IgD-negative memory B cell (primary cell): ENCODE data around the gene MAPKAP1. TPM values are rescaled to one million over a fixed set of nuclear protein-coding genes. Genes with fewer than 3 reads are reported as not detected.

Experiments used
- H3K27ac Mint-ChIP-seq, 3 donors: one replicate each; pipeline ENCODE4 v1.8.0; 2020 to 2022; ENCODE audit warnings: mild to moderate bottlenecking in 3 of 3, mixed read lengths in 3 of 3, moderate library complexity in 1 of 3
- H3K27me3 Mint-ChIP-seq: one replicate; pipeline ENCODE4 v1.8.0; 2021; ENCODE audit warnings: mixed read lengths
- H3K36me3 Mint-ChIP-seq: one replicate; pipeline ENCODE4 v1.8.0; 2020; ENCODE audit warnings: mild to moderate bottlenecking, mixed read lengths
- H3K4me1 Mint-ChIP-seq, 3 donors: one replicate each; pipeline ENCODE4 v1.8.0; 2020 to 2022; ENCODE audit warnings: mixed read lengths in 3 of 3, mild to moderate bottlenecking in 1 of 3
- H3K4me3 Mint-ChIP-seq, 4 donors: one replicate each; pipeline ENCODE4 v1.8.0; 2020 to 2022; ENCODE audit warnings: mild to moderate bottlenecking in 4 of 4, mixed read lengths in 4 of 4, moderate library complexity in 3 of 4
- H3K9me3 Mint-ChIP-seq, 3 donors: one replicate each; pipeline ENCODE4 v1.8.0; 2020 to 2021; ENCODE audit warnings: mixed read lengths in 3 of 3, mild to moderate bottlenecking in 1 of 3
- polyA plus RNA-seq: library from polyadenylated mRNA; unstranded; fragments of 300-500 nt; fragmentation: Illumina TruSeq; gene quantifications from one replicate; pipeline ENCODE4 v1.2.3, GENCODE V29; 2021

The MAPKAP1 gene
- polyA plus RNA-seq, 1 donor from 2014 or later: 74.7 TPM

DNA sequence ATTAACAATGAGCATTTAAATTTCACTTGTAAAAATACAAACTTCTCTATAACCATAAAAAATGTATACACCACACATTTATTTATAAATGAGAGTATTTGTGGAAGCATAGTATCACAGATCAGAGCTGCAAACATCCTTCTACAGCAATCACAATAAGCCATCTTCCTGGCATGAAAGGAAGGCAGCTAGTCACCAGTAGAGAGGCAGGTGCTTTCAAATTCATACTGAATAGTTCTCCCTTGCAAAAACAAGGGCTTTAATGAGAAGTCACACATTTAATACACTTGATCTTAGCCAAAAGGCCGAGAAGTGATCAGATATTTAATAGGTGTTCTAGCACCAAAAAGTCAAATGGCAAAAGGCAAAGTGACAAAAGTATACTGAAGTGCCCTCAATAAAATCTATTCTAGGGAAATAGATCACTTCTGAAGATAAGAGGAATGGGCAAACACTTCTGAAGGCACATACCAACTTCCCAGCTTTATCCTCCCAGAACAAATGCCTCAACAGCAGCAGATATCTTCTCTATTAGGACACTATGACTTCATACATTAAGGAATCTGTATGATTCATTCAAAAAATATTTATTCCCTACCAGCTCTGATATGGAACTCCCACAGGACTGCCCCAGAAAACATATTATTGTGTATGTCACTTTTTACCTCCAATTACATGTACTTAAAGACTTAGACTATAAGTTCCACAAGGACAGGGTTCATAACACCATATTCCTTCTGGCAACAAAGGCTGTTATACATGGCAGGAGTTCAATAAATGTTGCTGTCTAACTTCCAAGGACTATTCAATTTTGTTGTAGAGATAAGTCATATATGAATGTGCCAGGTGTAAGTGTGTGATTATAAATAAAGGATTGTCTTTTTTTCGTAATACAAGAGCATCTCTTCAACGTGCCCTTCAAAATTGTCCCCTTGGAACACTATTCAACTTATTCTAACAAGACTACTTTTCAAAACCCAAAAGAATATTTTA, 31.7 kb downstream of the MAPKAP1 start:
- Mint-ChIP-seq H3K4me3 (no peak overlapping the region), H3K36me3 (peaks cover 7% of the 10 kb centered on the region), H3K27ac (no peak overlapping the region), H3K27me3 (no peaks in the 10 kb centered on the region), H3K4me1 (peaks cover 8 to 17% (median 11%) of the 10 kb centered on the region in 3 donors), H3K9me3 (no peaks in the 10 kb centered on the region)

DNA sequence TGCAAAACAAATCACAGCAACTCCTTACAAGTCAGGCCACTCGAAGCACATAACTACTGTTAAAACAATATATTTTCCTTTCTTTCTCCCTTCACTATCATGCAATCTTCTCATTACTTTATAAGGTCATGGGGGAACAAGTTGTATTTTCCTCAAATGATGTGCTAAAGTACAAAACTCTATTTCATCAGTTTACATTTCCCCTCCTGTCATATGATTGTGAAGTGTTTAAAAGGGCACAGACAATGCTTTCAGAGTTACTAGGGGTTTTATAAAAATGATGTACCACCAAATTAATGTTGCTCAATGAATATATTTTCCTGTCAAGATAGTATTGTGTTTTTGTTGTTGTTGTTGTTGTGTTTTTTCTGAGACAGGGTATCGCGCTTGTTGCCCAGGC, 34.1 kb downstream of the MAPKAP1 start:
- no peaks in the 10 kb centered on the region for H3K27me3 Mint-ChIP-seq
- peak overlapping the region in 1 of 3 donors; percentile 8 for H3K27ac Mint-ChIP-seq
- H3K4me3 Mint-ChIP-seq: no peak overlapping the region
- no peaks in the 10 kb centered on the region for H3K9me3 Mint-ChIP-seq
- H3K36me3 Mint-ChIP-seq: peaks cover 8% of the 10 kb centered on the region
- peaks cover 5 to 17% (median 7%) of the 10 kb centered on the region in 3 donors for H3K4me1 Mint-ChIP-seq

DNA sequence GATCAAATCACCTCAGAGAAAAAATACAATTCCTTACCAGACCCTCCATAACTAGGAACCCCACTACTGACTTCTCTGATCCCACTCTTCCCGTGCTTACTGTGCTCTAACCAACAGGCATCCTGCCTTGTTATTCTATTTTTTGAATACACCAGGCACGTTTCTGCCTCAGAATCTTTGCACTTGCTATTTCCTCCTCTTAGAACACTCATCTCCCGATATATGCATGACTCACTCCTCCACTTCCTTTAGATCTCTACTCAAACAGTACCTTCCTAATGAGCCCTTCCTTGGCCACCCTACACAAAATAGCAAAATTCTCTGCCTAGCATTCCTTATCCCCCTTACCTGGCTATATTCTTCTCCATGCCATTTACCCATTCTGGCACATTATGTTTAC, 43.9 kb downstream of the MAPKAP1 start:
- peak overlapping the region in 1 of 4 donors; percentile 7 for H3K4me3 Mint-ChIP-seq
- H3K27ac Mint-ChIP-seq: peak overlapping the region in 1 of 3 donors; percentile 24
- H3K36me3 Mint-ChIP-seq: peaks cover 5% of the 10 kb centered on the region
- no peaks in the 10 kb centered on the region for H3K27me3 Mint-ChIP-seq
- H3K9me3 Mint-ChIP-seq: no peaks in the 10 kb centered on the region
- peaks cover 4 to 11% (median 5%) of the 10 kb centered on the region in 3 donors for H3K4me1 Mint-ChIP-seq

DNA sequence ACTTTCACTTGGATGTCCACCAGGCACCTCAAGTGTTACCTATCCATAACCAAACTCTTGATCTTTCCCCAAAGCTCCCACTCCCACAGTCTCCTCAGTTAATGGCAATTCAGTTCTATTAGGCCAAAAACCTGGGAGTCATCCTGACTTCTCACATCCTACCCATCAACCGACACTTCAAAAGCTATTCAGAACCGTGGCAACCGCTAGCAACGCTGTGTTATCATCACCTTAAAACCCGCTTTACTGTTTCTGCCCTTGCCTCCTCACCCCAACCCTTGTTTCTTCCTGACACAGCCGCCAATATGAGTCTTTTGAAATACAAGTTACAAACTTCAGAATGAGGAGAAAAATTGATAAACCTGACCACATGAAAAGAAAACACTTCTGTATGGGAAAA, 46.5 kb downstream of the MAPKAP1 start:
- Mint-ChIP-seq H3K36me3 (peaks cover 7% of the 10 kb centered on the region), H3K9me3 (no peaks in the 10 kb centered on the region), H3K4me3 (no peak overlapping the region), H3K4me1 (peaks cover 4 to 11% (median 7%) of the 10 kb centered on the region in 3 donors), H3K27me3 (no peaks in the 10 kb centered on the region), H3K27ac (no peak overlapping the region)

DNA sequence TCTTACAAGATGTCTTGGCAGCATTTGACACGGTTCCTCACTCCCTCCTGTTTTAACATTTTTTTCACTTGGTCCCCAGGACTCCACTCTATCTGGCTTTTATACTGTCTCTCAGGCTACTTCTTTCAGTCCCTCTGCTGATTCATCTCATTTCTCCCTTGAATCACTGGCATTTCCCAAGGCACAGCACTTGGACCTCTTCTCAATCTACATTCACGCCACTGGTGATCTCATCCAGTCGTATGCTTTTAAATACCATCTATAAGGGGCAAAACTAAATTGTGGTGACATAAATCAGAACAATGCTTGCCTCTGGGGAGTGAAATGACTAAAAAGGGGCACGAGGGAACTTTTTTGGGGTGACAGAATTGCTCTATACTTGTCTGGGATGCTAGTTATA, 47.1 kb downstream of the MAPKAP1 start:
- Mint-ChIP-seq H3K4me1 (peaks cover 4 to 7% (median 7%) of the 10 kb centered on the region in 3 donors), H3K27me3 (no peaks in the 10 kb centered on the region), H3K36me3 (peaks cover 3% of the 10 kb centered on the region), H3K4me3 (no peak overlapping the region), H3K27ac (no peak overlapping the region), H3K9me3 (no peaks in the 10 kb centered on the region)

DNA sequence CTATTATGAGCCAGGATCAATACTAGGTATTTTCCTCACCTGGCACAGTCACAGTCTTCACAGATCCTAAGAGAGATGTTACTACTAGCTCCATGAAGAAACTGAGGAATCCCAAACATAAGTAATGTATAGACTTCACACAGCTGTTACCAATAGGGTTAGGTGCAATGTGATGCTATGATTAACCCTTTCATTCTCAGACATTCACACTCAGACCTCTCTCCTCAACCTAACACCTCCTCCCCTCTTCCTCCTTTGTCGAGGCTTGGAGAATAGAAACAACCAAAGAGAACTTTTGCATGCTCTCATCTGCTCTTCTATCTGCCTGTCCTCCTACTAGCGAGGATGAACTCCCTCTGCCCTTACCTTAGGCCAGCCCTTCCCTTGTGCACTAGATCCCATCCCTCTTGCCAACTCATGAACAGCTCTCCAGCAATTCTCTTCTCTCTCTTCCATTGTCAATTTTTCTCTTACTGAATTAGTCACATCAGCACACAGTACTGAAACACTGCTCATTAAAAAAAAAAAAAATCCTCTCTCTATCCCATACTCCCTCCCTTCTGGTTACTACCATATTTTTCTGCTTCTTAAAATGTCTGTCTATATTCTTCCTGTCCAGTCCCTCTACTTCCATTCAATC, 47.7 kb downstream of the MAPKAP1 start:
- H3K27ac Mint-ChIP-seq: no peak overlapping the region
- no peak overlapping the region for H3K4me3 Mint-ChIP-seq
- H3K9me3 Mint-ChIP-seq: no peaks in the 10 kb centered on the region
- peaks cover 3% of the 10 kb centered on the region for H3K36me3 Mint-ChIP-seq
- H3K4me1 Mint-ChIP-seq: peaks cover 4 to 7% (median 7%) of the 10 kb centered on the region in 3 donors
- no peaks in the 10 kb centered on the region for H3K27me3 Mint-ChIP-seq

DNA sequence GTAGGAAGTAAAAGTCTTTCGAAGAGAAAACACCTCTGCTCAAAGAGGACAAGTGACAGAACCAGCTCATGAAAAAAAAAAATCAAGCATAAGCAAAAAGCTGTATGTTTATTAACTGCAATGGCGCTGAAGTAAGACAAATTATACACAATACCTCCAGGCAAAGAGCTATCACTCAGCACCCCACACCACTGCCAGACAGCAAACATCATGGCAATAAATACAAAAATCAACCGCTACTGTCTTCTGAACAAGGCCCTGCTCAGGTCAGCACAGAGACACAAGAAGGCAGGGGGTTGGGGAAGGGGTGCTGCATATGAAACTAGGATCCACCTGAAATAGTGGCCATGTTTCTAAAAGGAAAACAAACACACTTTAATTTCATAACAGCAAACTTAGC, 50.4 kb downstream of the MAPKAP1 start:
- Mint-ChIP-seq H3K27me3 (no peaks in the 10 kb centered on the region), H3K27ac (peak overlapping the region in 1 of 3 donors; percentile 33), H3K4me1 (peaks cover 5 to 21% (median 17%) of the 10 kb centered on the region in 3 donors), H3K36me3 (peaks cover 3% of the 10 kb centered on the region), H3K4me3 (no peak overlapping the region), H3K9me3 (no peaks in the 10 kb centered on the region)

DNA sequence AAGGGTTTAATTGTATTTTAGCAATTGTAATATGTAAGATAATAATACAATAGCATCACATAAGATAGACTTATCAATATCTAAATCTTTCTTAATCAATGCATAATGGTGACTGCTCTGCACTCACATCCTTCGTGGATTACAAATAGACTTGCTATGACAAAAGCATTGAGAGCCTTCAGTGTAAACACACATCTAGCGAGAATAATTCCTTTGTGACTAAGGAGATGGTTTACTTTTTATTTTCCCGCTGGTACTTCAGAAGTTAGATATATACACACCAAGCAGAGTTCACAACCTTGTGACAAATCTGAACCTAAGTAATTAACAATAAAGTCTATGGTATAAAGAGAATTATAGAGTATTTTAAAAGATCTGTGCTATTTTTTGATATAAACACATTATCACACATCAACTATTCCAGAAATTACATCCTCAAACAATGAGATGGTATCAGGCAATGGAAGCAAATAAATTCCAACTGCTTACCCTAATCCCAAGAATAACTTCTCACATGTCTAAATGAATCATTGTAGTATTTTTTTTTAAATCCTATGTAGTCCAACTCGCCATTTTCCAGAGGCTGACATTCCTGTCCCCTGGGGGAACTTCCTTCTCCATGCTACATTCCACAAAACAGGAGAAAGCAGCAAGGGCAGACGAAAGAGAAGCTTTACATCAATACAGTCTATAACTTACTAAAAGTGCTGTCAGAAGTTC, 51.2 kb downstream of the MAPKAP1 start:
- Mint-ChIP-seq H3K27me3 (no peaks in the 10 kb centered on the region), H3K4me3 (no peak overlapping the region), H3K4me1 (peaks cover 9 to 26% (median 19%) of the 10 kb centered on the region in 3 donors), H3K9me3 (no peaks in the 10 kb centered on the region), H3K27ac (no peak overlapping the region), H3K36me3 (peaks cover 3% of the 10 kb centered on the region)

DNA sequence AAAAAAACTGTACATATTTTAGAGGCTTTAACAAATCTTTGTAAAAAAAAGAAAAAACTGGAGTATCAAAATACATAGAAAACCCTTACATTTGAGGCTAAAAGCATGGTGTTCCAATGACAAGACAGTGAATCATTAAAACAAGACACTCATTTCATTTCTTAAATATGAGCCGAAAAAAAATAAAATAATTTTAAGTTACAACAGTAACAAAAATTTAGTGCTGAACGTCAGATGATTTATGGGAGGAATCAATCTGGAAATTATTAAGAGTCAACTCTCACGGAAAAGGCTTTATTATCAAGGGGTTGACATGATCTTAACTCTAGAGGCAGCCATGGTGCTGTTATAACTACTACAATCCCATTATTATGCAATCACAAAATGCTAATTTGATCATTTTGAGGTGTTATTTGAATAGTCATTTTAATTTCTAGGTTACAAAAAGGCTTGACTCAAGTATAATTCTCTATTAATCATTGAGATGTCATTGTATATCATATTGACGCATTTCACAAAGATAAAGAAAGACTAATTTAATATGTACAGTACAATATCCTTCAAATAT, 51.9 kb downstream of the MAPKAP1 start:
- Mint-ChIP-seq H3K27me3 (no peaks in the 10 kb centered on the region), H3K4me3 (no peak overlapping the region), H3K4me1 (peaks cover 16 to 33% (median 26%) of the 10 kb centered on the region in 3 donors), H3K27ac (no peak overlapping the region), H3K9me3 (no peaks in the 10 kb centered on the region), H3K36me3 (peaks cover 5% of the 10 kb centered on the region)

DNA sequence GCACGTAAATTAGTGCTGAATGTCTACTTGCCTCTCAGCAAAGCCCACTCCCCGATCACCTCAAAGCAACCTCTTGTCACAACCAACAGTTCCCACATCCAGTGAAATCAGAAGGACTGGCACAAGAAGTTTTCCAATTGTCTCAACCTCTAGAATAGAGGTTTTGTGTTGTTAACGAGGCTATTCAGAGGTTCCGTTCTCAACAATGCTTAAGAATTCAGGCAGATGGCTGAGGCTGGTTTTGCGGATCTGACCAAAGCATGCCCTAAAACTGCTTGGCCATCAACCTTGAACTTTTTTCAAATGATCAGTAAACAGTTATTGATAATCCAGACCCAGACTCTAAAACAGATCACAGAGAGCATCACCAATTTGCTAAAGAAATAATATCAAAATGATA, 52.9 kb downstream of the MAPKAP1 start:
- Mint-ChIP-seq H3K27ac (no peak overlapping the region), H3K4me1 (peaks cover 19 to 42% (median 34%) of the 10 kb centered on the region in 3 donors), H3K4me3 (no peak overlapping the region), H3K9me3 (no peaks in the 10 kb centered on the region), H3K36me3 (peaks cover 5% of the 10 kb centered on the region), H3K27me3 (no peaks in the 10 kb centered on the region)

DNA sequence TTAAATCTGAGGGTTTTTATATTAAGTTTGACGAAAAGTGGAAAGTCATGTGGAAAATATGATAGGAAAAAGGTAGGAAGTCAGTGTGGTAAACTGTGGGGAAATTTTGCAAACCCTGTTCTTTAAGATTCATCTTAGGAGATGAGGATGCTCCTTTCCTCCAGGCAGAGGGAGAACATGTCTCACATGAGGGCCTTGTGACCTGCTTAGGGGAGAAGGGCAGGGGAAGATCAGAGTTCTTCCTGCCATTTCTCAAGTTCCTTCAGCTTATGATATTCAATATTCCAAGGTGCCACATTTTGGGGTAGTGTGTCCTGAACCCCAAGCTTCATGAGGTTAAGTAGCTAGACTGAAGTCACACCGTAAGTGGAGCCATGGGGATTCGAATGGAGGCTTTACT, 53.7 kb downstream of the MAPKAP1 start:
- Mint-ChIP-seq H3K4me1 (peaks cover 19 to 47% (median 37%) of the 10 kb centered on the region in 3 donors), H3K27ac (peak overlapping the region in 1 of 3 donors; percentile 69)

DNA sequence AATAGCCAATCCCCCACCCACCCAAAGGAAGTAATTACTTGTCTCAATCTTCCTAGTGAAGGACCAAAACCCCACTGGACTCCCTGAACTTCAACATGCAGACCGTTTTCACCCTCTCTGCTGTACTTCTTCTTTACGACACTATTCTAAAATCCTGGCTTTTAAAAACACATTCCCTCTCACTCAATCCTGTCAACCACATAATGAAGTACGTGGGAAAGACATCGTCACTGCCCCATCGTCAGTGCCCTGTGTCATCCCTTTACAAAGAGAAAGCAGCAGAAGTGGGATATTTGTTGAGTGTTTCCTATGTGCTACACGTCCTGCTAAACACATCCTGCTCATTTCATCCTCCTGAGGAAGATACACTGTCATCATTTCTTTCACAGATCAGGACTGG, 54.2 kb downstream of the MAPKAP1 start:
- H3K27me3 Mint-ChIP-seq: no peaks in the 10 kb centered on the region
- no peaks in the 10 kb centered on the region for H3K9me3 Mint-ChIP-seq
- H3K4me3 Mint-ChIP-seq: peak overlapping the region in 1 of 4 donors; percentile 4
- H3K4me1 Mint-ChIP-seq: peaks cover 19 to 51% (median 36%) of the 10 kb centered on the region in 3 donors
- peaks cover 4% of the 10 kb centered on the region for H3K36me3 Mint-ChIP-seq
- peak overlapping the region in 1 of 3 donors; percentile 4 for H3K27ac Mint-ChIP-seq

More for the DNA sequence above, 53.7 kb downstream of the MAPKAP1 start:
- H3K9me3 Mint-ChIP-seq: no peaks in the 10 kb centered on the region
- no peak overlapping the region for H3K4me3 Mint-ChIP-seq
- H3K36me3 Mint-ChIP-seq: peaks cover 5% of the 10 kb centered on the region
- no peaks in the 10 kb centered on the region for H3K27me3 Mint-ChIP-seq

DNA sequence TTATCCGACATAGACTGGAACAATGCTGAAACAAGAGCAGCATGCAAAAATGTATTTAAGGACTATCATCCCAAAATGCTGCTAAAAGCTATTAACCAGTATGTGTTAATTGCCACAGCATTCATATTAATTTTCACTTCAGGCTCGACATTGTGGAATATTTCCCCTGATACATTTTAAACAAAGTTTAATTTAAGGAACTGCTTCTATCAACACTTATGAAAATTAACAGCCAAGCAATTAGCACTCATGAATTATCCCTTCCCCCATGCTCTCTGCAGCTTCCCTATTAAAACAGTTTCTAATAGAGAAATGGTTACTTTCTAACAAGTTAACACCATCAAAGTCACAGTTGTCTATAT, 54.8 kb downstream of the MAPKAP1 start:
- H3K9me3 Mint-ChIP-seq: no peaks in the 10 kb centered on the region
- H3K4me3 Mint-ChIP-seq: peak overlapping the region in 1 of 4 donors; percentile 4
- H3K27me3 Mint-ChIP-seq: no peaks in the 10 kb centered on the region
- peak overlapping the region in 1 of 3 donors; percentile 4 for H3K27ac Mint-ChIP-seq
- H3K36me3 Mint-ChIP-seq: peaks cover 3% of the 10 kb centered on the region
- H3K4me1 Mint-ChIP-seq: peaks cover 24 to 56% (median 40%) of the 10 kb centered on the region in 3 donors

DNA sequence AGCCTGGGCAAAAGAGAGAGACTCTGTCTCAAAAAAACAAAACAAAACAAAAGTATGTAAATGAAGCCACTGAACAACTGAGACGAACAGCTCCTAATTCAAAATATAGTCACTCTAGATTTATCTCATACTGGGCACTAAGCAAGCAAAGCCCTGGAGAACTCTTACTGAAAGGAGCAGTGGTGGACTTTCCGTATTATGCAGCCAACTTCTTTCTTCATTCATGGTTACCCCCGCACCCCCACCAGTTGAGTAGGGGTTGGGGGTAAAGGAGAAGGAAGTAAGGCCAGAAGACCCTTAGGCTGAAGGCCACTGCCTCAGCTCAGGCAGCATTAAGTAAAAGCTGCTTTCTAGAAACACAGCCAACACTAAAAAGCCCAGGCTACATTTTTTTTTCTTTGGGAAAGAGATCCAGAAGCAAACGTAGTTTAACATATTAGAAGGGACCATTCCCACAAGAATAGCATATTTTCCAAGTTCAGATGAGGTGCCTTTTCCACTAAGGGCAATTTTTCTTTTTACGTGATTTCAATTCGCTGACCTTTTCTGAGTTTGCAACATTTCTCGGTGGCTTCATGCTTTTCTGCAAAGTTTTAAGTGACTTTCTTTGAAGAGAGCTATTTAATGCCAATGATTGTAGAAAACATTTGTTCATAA, 55.3 kb downstream of the MAPKAP1 start:
- H3K36me3 Mint-ChIP-seq: peaks cover 3% of the 10 kb centered on the region
- peaks cover 29 to 61% (median 43%) of the 10 kb centered on the region in 3 donors for H3K4me1 Mint-ChIP-seq
- peak overlapping the region in 2 of 3 donors; percentile 4 to 73 for H3K27ac Mint-ChIP-seq

More for the DNA sequence above, 55.3 kb downstream of the MAPKAP1 start:
- Mint-ChIP-seq H3K4me3 (peak overlapping the region in 1 of 4 donors; percentile 9), H3K9me3 (no peaks in the 10 kb centered on the region), H3K27me3 (no peaks in the 10 kb centered on the region)
